Type B pancreatic cell (in vitro differentiated cells): ENCODE results near the gene RBBP8NL. TPM values are rescaled to one million over a fixed set of nuclear protein-coding genes. Genes with fewer than 3 reads are reported as not detected.
A peak's percentile ranks its signal among the peaks of the same experiment; 100 is the strongest.

Experiments
- DNase-seq: peaks from one replicate; pipeline ENCODE4 v3.0.0; 2021; ENCODE audit warnings: mixed read lengths; ENCODE audit not compliant: unreplicated experiment; ENCODE audit errors: extremely low spot score
- H3K27ac Mint-ChIP-seq: 2 replicates; pipeline ENCODE4 v1.8.0; 2021; ENCODE audit warnings: mild to moderate bottlenecking, mixed read lengths
- H3K27me3 Mint-ChIP-seq: 2 replicates; pipeline ENCODE4 v1.8.0; 2021; ENCODE audit warnings: mixed read lengths
- H3K36me3 Mint-ChIP-seq: 2 replicates; pipeline ENCODE4 v1.8.0; 2021; ENCODE audit warnings: mixed read lengths
- H3K4me1 Mint-ChIP-seq: one replicate; pipeline ENCODE4 v1.8.0; 2021; ENCODE audit warnings: mixed read lengths; ENCODE audit not compliant: unreplicated experiment
- H3K4me3 Mint-ChIP-seq: 2 replicates; pipeline ENCODE4 v1.8.0; 2021; ENCODE audit warnings: mild to moderate bottlenecking, mixed read lengths
- H3K9me3 Mint-ChIP-seq: 2 replicates; pipeline ENCODE4 v1.8.0; 2021; ENCODE audit warnings: mixed read lengths
- total RNA-seq: library from RNA; stranded (reverse); gene quantifications from 2 replicates; pipeline ENCODE4 v1.2.1, GENCODE V29; 2021; ENCODE audit warnings: low replicate concordance
- TF ChIP-seq, protein P1 (sequence below): fragments of 200-600 bp; sonication (generic); conservative IDR thresholded peaks from 2 replicates; pipeline ENCODE4 v1.5.0; 2021; ENCODE audit warnings: antibody characterized with exemption, mild to moderate bottlenecking

The RBBP8NL gene
- total RNA-seq, 1 donor from 2014 or later: 7.3 TPM

DNA sequence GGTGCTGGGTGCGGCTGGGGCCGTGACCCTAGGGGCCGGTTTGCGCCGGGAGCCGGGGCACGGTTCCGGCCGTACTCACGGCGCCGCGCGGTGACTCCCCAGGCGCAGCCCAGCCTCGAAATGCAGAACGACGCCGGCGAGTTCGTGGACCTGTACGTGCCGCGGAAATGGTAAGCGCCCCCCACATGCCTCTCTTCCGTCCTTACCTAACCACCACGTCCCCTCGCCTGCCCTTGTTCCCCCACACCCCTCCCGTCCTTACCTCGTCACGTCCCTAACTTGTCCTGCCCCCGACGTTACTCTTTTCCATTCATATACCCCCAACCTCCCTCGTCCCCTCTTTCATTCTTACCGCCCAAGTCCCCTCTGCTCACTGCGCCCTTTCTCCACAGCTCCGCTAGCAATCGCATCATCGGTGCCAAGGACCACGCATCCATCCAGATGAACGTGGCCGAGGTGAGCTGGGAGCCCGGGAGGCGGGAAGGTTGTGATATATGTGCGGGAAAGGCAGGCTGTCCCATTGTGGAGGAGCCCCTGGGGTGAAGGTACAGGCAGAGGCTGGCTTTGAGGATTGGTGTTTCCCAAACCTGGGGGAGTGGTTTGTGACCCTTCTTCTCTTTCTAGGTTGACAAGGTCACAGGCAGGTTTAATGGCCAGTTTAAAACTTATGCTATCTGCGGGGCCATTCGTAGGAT, 40.0 kb downstream of the RBBP8NL start:
- Mint-ChIP-seq H3K27ac (peak overlapping the region; percentile 83), H3K4me3 (peak overlapping the region; percentile 93), H3K4me1 (peaks cover 23% of the 10 kb centered on the region), H3K9me3 (no peaks in the 10 kb centered on the region), H3K36me3 (peaks cover 10% of the 10 kb centered on the region), H3K27me3 (no peaks in the 10 kb centered on the region)
- DNase-seq: no peak
- TF ChIP-seq, protein P1, sequence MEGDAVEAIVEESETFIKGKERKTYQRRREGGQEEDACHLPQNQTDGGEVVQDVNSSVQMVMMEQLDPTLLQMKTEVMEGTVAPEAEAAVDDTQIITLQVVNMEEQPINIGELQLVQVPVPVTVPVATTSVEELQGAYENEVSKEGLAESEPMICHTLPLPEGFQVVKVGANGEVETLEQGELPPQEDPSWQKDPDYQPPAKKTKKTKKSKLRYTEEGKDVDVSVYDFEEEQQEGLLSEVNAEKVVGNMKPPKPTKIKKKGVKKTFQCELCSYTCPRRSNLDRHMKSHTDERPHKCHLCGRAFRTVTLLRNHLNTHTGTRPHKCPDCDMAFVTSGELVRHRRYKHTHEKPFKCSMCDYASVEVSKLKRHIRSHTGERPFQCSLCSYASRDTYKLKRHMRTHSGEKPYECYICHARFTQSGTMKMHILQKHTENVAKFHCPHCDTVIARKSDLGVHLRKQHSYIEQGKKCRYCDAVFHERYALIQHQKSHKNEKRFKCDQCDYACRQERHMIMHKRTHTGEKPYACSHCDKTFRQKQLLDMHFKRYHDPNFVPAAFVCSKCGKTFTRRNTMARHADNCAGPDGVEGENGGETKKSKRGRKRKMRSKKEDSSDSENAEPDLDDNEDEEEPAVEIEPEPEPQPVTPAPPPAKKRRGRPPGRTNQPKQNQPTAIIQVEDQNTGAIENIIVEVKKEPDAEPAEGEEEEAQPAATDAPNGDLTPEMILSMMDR: no peak

DNA sequence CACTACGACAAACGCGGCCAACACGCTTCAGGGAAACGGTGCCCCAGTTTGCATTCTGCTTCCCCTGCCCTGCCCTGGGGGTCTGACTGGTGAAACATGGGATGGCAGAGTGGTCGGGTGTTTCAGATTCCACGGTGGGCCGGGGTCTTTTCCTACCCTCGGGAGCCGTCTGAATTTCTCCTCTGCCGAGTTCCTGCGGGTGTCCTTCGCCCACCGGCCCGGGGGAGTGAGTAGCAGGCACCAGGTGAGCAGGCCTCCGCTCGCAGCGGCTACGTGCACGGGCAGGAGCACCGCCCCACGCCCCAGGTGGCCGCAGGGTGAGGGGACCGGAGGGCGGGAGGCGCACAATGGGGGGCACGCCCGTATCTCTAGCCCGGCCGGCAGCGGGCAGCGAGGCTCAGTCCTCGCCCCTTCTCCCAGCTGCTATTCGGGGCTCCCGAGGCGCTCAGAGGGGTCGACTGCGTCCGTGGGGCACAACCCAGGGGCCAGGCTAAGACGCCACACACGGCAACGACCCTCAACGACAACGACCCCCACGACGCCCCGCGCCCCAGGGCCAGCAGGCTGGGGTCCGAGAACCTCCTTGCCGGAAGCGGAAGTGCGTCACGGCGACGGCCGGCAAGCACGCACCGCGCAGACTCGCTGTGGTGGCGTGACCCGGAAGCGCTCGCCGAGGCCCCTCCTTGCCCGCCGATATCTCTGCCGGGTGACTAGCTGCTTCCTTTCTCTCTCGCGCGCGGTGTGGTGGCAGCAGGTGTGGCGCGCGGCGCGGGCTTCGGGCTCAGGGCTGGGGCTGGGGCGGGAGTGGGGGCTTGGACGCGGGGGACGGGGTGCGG, 40.7 kb downstream of the RBBP8NL start, which contains the start of gene RPS21:
Gene RPS21, plus strand, starts transcription at position 721 of the 836 bp plus-strand sequence. CDS start 236 bp downstream, outside the sequence.
- Mint-ChIP-seq H3K4me1 (peaks cover 27% of the 10 kb centered on the region), H3K27ac (peak within 1 kb of the TSS; percentile 94), H3K36me3 (peaks cover 17% of the 10 kb centered on the region), H3K4me3 (peak within 1 kb of the TSS; percentile 93), H3K27me3 (no peaks in the 10 kb centered on the region), H3K9me3 (peaks cover 6% of the 10 kb centered on the region)
- DNase-seq: peak; percentile 94
- TF ChIP-seq, protein P1: no peak

DNA sequence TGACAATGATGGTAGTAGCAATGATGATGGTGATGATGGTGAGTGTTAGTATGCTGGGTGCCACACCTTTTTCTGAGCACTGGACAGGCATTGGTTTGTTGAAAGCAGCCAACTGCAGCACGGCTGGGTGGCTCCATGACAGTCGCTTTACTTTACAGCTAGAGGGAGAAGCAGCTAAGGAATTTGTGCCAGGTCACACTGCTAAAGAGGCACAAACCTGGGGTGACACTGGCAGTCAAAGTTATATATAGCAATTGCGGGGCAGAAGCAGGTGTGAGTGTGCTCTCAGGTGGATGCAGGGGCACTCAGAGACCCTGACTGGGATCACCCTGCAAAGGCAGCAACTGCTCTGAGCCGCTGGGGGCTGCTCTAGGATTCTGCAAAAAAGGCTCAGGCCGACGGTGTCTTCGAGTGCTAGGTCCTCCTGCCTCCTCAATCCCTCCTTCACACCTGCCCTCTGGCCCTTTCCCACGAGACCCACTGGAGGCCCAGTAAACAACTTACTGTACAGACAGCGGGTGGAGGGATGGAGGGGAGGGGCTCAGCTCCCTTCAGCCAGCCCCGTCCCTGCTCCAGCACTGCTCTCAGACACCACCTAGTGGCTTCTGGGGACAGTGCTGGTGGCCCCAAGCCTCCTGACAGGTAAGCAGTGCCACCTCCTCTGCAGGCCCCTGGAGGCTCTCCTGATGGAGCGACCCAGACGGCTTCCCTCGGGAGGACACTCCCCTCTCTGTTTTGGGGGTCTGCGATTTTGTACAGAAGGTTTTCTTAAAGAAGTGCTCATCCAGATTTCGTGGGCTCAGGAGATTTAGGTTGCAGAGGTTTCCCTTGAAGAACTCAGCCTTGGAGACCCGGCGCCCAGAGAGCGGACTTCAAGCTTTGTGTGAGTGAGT, 44.8 kb downstream of the RBBP8NL start:
- H3K4me3 Mint-ChIP-seq: peak overlapping the region; percentile 75

DNA sequence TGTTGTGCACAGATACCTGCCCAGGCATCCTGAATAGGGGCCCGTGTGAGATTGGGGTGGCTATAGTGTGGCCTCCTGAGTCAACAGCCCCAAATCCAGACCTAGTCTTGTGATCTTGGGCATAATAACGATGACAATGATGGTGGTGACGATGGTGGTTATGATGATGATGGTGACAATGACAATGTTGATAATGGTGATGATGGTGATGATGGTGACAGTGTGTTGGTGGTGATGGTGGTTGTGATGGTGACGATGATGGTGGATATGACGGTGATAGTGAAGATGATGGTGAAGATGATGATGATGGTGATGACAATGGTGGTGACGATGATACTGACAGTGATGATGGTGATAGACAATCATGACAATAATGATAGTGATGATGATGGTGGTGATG, 45.5 kb downstream of the RBBP8NL start:
- H3K27me3 Mint-ChIP-seq: no peaks in the 10 kb centered on the region
- DNase-seq: no peak
- H3K36me3 Mint-ChIP-seq: peaks cover 14% of the 10 kb centered on the region
- H3K4me3 Mint-ChIP-seq: peak overlapping the region; percentile 32
- TF ChIP-seq, protein P1: no peak
- no peak overlapping the region for H3K27ac Mint-ChIP-seq
- H3K4me1 Mint-ChIP-seq: peaks cover 22% of the 10 kb centered on the region
- H3K9me3 Mint-ChIP-seq: peaks cover 6% of the 10 kb centered on the region

More for the DNA sequence above, 44.8 kb downstream of the RBBP8NL start:
- Mint-ChIP-seq H3K9me3 (peaks cover 6% of the 10 kb centered on the region), H3K36me3 (peaks cover 11% of the 10 kb centered on the region), H3K27ac (peak overlapping the region; percentile 78), H3K4me1 (peaks cover 17% of the 10 kb centered on the region), H3K27me3 (no peaks in the 10 kb centered on the region)
- TF ChIP-seq, protein P1: peak; percentile 96
- peak; percentile 88 for DNase-seq

DNA sequence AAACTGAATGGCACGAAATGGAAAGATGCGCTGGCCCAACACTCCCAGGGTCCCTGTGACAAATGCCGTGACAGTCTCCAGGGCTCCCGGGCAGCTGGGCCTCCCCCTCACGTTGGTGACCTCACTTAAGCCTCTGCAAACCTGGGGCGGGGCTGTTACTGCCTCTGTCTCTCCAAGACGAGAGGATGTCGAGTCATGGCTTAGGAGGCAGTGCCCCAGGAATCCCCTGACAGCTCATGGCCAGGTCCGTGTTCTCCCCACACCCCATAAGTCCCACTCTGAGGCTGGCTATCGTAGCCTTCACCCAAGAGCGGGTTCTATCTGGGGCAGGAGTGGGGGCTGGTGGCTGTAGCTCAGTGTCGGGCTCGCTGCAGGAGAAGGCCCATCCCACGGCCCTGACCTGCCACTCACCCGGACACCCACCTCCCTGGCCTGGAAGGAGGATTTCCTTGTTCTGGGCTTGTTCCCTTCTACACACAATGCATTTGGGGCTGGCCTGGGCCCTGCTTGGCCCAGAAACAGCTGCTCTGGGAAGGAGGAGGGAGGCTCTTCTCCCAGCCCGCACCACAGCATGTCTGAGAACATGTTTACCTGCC, 46.0 kb downstream of the RBBP8NL start:
- H3K4me3 Mint-ChIP-seq: no peak overlapping the region
- peak overlapping the region; percentile 74 for H3K27ac Mint-ChIP-seq
- TF ChIP-seq, protein P1: no peak
- H3K27me3 Mint-ChIP-seq: no peaks in the 10 kb centered on the region
- H3K9me3 Mint-ChIP-seq: peaks cover 6% of the 10 kb centered on the region
- peaks cover 14% of the 10 kb centered on the region for H3K36me3 Mint-ChIP-seq
- H3K4me1 Mint-ChIP-seq: peaks cover 22% of the 10 kb centered on the region
- no peak for DNase-seq
